GM12874 (cell line): ENCODE measurements around the gene ZDHHC17.

Experiments used
- TF ChIP-seq, protein P1 (sequence below): IDR thresholded peaks from 2 replicates; pipeline ENCODE4 v1.5.1; 2011; ENCODE audit warnings: low read depth, mild to moderate bottlenecking, control low read depth, low read length, moderate library complexity; ENCODE audit not compliant: insufficient read depth

ZDHHC17 gene

DNA sequence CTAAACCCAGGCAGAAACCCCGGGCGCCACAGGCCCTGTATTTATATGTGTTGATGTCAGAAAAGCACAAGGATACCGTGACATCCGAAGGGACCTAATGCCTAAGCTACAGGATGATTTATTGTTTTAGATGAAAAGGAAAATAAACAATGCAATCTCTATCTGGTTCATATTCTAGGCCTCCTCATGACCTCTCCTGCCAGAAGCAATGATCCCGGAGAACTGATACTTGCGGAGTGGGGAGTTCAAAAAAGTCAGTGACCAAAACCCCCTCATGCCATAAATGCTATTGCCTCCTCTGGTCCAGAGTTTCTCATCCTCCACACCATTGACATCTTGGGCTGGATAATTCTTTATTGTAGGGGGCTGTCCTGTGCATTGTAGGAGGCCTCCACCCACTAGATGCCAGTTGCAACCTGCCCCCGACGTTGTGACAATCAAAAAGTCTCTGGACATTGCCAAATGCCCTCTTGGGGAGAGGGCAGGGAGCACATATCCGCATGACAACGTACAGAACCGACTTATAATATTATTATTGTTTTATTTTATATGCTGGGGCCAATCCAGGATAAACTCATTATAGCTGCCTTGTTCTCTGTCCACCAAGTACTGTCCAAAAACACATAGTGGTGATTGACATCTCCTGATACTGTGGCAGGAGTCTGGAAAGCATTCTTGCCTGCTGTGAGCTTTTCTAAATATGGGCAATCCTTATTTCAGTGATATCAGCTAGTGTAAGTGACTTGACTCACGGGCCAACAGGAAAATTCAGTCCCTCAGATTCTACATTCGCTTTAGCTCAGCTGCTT lies 116.0 kb downstream of the ZDHHC17 start:
- TF ChIP-seq, protein P1, sequence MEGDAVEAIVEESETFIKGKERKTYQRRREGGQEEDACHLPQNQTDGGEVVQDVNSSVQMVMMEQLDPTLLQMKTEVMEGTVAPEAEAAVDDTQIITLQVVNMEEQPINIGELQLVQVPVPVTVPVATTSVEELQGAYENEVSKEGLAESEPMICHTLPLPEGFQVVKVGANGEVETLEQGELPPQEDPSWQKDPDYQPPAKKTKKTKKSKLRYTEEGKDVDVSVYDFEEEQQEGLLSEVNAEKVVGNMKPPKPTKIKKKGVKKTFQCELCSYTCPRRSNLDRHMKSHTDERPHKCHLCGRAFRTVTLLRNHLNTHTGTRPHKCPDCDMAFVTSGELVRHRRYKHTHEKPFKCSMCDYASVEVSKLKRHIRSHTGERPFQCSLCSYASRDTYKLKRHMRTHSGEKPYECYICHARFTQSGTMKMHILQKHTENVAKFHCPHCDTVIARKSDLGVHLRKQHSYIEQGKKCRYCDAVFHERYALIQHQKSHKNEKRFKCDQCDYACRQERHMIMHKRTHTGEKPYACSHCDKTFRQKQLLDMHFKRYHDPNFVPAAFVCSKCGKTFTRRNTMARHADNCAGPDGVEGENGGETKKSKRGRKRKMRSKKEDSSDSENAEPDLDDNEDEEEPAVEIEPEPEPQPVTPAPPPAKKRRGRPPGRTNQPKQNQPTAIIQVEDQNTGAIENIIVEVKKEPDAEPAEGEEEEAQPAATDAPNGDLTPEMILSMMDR = no peak

DNA sequence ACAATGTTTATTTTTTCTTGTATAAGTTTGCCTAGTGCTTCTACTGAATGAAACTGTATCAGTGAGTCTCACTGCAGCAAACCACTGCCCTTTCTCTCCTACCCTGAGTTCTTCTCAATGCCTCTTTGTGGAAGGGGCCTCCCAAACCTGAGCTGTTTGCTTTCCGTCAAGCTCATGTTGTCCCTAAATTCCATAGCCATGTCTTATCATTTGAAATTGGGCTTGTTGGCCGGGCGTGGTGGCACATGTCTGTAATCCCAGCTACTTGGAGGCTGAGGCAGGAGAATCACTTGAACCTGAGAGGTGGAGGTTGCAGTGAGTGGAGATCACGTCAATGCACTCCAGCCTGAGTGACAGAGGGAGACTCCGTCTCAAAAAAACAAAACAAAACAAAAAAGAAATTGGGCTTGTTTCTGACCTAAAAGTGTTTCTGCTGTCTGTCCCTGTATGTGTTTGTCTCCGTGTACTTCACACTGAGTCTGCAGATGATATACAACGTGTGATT lies 116.7 kb downstream of the ZDHHC17 start:
- TF ChIP-seq, protein P1 = no peak

DNA sequence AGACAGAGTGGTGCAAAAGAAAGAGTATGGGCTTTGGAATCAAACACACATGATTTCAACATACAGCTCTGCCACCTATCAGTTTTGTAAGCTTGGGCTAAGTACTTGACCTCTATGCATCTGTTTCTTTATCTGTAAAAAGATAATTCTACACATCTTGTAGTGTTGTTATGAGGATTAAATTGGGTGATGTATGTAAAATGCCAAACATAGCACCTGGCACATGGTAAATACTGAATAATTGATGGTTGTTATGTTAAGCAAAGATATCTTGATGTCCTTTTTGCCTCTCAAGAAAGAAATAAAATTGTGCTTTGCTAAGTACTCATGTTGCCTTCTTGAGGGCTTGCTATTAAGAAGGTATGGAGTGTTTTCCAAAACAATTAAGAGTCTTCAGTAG lies 117.2 kb downstream of the ZDHHC17 start:
- TF ChIP-seq, protein P1 = no peak

DNA sequence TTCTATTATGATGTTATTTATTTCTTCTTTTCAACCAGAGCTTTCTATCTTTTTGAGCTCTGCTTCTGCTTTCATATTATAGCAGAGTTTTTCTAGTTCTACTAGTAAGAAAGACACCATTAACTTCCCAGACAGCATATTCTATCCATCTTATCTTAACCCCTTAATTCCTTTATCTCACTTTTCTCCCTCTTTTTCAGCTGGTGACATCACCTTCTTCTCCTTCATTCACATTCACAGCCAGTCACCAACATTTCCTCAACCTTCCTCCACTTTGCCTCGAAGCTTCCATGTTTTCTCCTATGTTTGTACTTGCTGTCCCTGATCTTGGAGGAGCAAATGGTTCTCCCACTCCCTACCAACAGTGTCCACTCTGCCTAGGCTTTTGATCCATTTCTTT lies 118.5 kb downstream of the ZDHHC17 start:
- TF ChIP-seq, protein P1 = no peak

DNA sequence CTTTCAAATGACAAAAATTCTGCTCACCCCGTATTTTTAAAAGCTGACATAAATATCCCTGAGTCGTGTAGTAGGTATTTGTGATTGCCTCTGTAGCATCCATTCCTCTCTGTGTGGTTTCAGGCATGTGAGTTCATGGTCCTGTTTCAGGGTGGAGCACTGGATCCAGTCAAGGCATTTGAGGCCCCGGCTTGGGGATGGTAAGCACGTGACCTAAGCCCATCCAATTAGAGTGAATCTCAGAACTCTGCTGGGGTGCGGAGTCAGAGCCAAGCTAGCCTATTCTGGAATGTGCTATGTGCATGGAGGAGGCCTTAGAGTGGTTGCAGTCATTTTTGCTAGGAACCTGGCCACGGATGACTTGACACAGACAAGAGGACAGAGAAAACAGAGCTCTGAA lies 119.2 kb downstream of the ZDHHC17 start:
- TF ChIP-seq, protein P1 = no peak

DNA sequence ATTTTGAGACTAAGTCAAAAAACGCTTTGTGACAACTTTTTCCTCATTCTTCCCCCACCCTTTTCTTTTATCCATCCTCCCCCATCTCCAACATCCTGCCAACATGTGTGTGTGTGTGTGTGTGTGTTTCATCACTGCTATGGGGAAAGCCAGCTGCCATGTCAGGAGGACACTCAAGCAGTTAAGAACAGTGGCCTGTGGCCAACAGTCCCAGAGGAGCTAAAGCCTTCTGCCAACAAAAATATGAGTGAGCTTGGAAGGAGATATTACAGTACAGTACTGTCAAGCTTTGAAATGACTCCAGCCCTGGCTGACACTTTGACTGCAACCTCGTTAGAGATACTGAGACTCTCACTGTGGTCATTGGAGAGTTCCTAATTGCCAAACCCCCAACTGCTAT lies 119.9 kb downstream of the ZDHHC17 start:
- TF ChIP-seq, protein P1 = no peak

DNA sequence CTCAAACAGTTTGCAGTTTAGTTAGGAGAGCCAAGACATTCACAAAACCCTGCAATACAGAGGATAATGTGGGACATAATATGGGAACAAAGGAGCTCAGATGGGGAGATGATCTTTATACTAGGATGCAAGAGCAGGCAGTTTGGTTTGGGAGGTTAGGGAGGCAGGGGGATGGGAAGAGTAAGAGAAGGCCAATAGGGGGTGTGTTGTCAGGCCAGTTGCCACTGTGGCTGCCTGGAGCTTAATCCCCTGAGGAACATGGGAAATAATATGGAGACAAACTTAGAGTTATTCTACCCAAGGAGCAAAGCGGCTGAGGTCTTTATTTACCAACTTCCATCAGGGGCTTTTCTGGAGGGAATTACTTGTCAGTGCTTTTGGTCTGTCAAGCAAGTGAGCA lies 124.9 kb downstream of the ZDHHC17 start:
- TF ChIP-seq, protein P1 = no peak
